DOHH2 (cell line): ENCODE results near the gene PGP.

ENCODE experiments used
- H3F3A ChIP-seq: fragments of 200-600 bp; sonication (generic), shearing (Covaris generic); 2 replicates; pipeline ENCODE4 v1.6.0; 2016; ENCODE audit warnings: antibody characterized with exemption, mild to moderate bottlenecking; ENCODE audit not compliant: control insufficient read depth, insufficient read depth
- H3K27ac ChIP-seq: fragments of 200-600 bp; sonication (generic); 2 replicates; pipeline ENCODE4 v1.5.1; 2014; ENCODE audit warnings: low read depth, mild to moderate bottlenecking, low read length, moderate library complexity
- H3K27me3 ChIP-seq: fragments of 200-600 bp; sonication (generic); 2 replicates; pipeline ENCODE4 v1.6.1; 2014; ENCODE audit warnings: mild to moderate bottlenecking, low read length, mixed read lengths; ENCODE audit not compliant: control insufficient read depth
- H3K36me3 ChIP-seq: fragments of 200-600 bp; sonication (generic); 2 replicates; pipeline ENCODE4 v1.6.1; 2014; ENCODE audit warnings: mild to moderate bottlenecking, low read length, moderate library complexity, mixed read lengths; ENCODE audit not compliant: control insufficient read depth
- H3K4me1 ChIP-seq: fragments of 200-600 bp; sonication (generic); 2 replicates; pipeline ENCODE4 v1.6.1; 2014; ENCODE audit warnings: mild to moderate bottlenecking, low read length, mixed read lengths; ENCODE audit not compliant: control insufficient read depth
- H3K4me2 ChIP-seq: fragments of 200-600 bp; sonication (generic); 2 replicates; pipeline ENCODE4 v1.6.0; 2014; ENCODE audit warnings: mild to moderate bottlenecking, low read length, moderate library complexity
- H3K4me3 ChIP-seq: fragments of 200-600 bp; sonication (generic); 2 replicates; pipeline ENCODE4 v1.5.1; 2014; ENCODE audit warnings: mild to moderate bottlenecking, low read length, mixed read lengths
- H3K79me2 ChIP-seq: fragments of 200-600 bp; sonication (generic); 2 replicates; pipeline ENCODE4 v1.6.1; 2014; ENCODE audit warnings: mild to moderate bottlenecking, low read length, mixed read lengths; ENCODE audit not compliant: control insufficient read depth
- H3K9me2 ChIP-seq: fragments of 200-600 bp; sonication (generic); replicated peaks from 2 replicates; pipeline ENCODE4 v1.6.1; 2014; ENCODE audit warnings: mild to moderate bottlenecking, low read length, mixed read lengths; ENCODE audit not compliant: control insufficient read depth
- H3K9me3 ChIP-seq: fragments of 200-600 bp; sonication (generic); 2 replicates; pipeline ENCODE4 v1.6.1; 2014; ENCODE audit warnings: antibody characterized with exemption, low read length, mixed read lengths; ENCODE audit not compliant: control insufficient read depth, insufficient read depth
- H4K20me1 ChIP-seq: fragments of 200-600 bp; sonication (generic); 2 replicates; pipeline ENCODE4 v1.6.0; 2014; ENCODE audit warnings: low read depth, mild to moderate bottlenecking, antibody characterized with exemption, low read length, moderate library complexity; ENCODE audit not compliant: control insufficient read depth, insufficient read depth
- CTCF ChIP-seq: fragments of 200-600 bp; sonication (generic); IDR thresholded peaks from one replicate; pipeline ENCODE4 v1.5.1; 2014; ENCODE audit warnings: antibody characterized with exemption, mild to moderate bottlenecking, low read depth, low read length; ENCODE audit not compliant: poor library complexity, severe bottlenecking
- EZH2phosphoT487 ChIP-seq: fragments of 200-600 bp; sonication (generic); IDR thresholded peaks from 2 replicates; pipeline ENCODE4 v1.6.1; 2017; ENCODE audit warnings: borderline replicate concordance, mild to moderate bottlenecking, antibody characterized with exemption, low read length, moderate library complexity, mixed read lengths

The PGP gene

GRCh38 chr16:2194166-2194834 lies 20.3 kb downstream of the PGP start:
- Histone ChIP-seq H3K4me3 (no peak overlapping the region), H3K4me2 (no peak overlapping the region), H3K27me3 (peaks cover 53% of the 10 kb centered on the region), H3K27ac (no peak overlapping the region), H4K20me1 (peaks cover 5% of the 10 kb centered on the region; the same call in 1 of the 2 replicates), H3K4me1 (peaks cover 10% of the 10 kb centered on the region), H3K36me3 (no peaks in the 10 kb centered on the region), H3K9me2 (no peaks in the 10 kb centered on the region), H3K9me3 (no peaks in the 10 kb centered on the region), H3F3A (no peaks in the 10 kb centered on the region), H3K79me2 (no peaks in the 10 kb centered on the region)
- TF ChIP-seq EZH2phosphoT487 (no peak), CTCF (no peak)

GRCh38 chr16:2191446-2191706 lies 23.3 kb downstream of the PGP start:
- peaks cover 10% of the 10 kb centered on the region for H3K4me1 ChIP-seq
- H3K9me2 ChIP-seq: no peaks in the 10 kb centered on the region
- peaks cover 30% of the 10 kb centered on the region for H3K27me3 ChIP-seq
- H3F3A ChIP-seq: no peaks in the 10 kb centered on the region
- peaks cover 5% of the 10 kb centered on the region; the same call in 1 of the 2 replicates for H4K20me1 ChIP-seq
- no peak overlapping the region for H3K27ac ChIP-seq
- H3K79me2 ChIP-seq: no peaks in the 10 kb centered on the region
- no peak for TF ChIP-seq CTCF
- no peak for TF ChIP-seq EZH2phosphoT487
- no peak overlapping the region for H3K4me3 ChIP-seq
- no peaks in the 10 kb centered on the region for H3K9me3 ChIP-seq
- H3K36me3 ChIP-seq: no peaks in the 10 kb centered on the region
- H3K4me2 ChIP-seq: no peak overlapping the region

- Histone ChIP-seq H3K27ac (no peak overlapping the region), H3K4me2 (no peak overlapping the region), H3K9me3 (no peaks in the 10 kb centered on the region), H3K9me2 (no peaks in the 10 kb centered on the region), H3K79me2 (no peaks in the 10 kb centered on the region), H3K36me3 (no peaks in the 10 kb centered on the region), H3F3A (no peaks in the 10 kb centered on the region), H3K4me3 (no peak overlapping the region), H4K20me1 (peaks cover 5% of the 10 kb centered on the region; the same call in 1 of the 2 replicates), H3K4me1 (peaks cover 9% of the 10 kb centered on the region), H3K27me3 (peaks cover 27% of the 10 kb centered on the region)
- TF ChIP-seq CTCF (no peak), EZH2phosphoT487 (no peak)
These were observed 23.8 kb downstream of the PGP start for GRCh38 chr16:2190659-2191445.
